ENCODE results near the gene MBTPS2.

MBTPS2 gene

GRCh38 chrX:21911481-21911880 lies 72.1 kb downstream of the MBTPS2 start:
- 0 out of 2 replicates have a peak, but pooled peaks cover under 1% of the 10 kb centered on the region for H3K4me1 ChIP-seq (ENCODE audit: insufficient read depth, low read length)
- no peak overlapping the region for H3K4me3 ChIP-seq (ENCODE audit: low read length)
- H3K9me3 ChIP-seq (ENCODE audit: insufficient read depth, low read depth, low read length), result no peaks in the 10 kb centered on the region

GRCh38 chrX:21912220-21912619 lies 72.8 kb downstream of the MBTPS2 start:
- H3K27ac ChIP-seq (ENCODE audit: low read length), result no peak overlapping the region

More at GRCh38 chrX:21911481-21911880, 72.1 kb downstream of the MBTPS2 start:
- Histone ChIP-seq H3K9ac (ENCODE audit: low read depth, low read length) (no peak overlapping the region), H3K27ac (ENCODE audit: low read length) (no peak overlapping the region), H3K36me3 (ENCODE audit: insufficient read depth, low read depth, low read length) (no peaks in the 10 kb centered on the region), H3K27me3 (ENCODE audit: insufficient read depth, low read length) (no peaks in the 10 kb centered on the region)

GRCh38 chrX:21912989-21913388 lies 73.6 kb downstream of the MBTPS2 start:
- H3K9ac ChIP-seq (ENCODE audit: low read depth, low read length), result no peak overlapping the region
- H3K27me3 ChIP-seq (ENCODE audit: insufficient read depth, low read length), result no peaks in the 10 kb centered on the region
- no peaks in the 10 kb centered on the region for H3K9me3 ChIP-seq (ENCODE audit: insufficient read depth, low read depth, low read length)
- H3K36me3 ChIP-seq (ENCODE audit: insufficient read depth, low read depth, low read length), result no peaks in the 10 kb centered on the region
- no peak overlapping the region for H3K4me3 ChIP-seq (ENCODE audit: low read length)
- H3K4me1 ChIP-seq (ENCODE audit: insufficient read depth, low read length), result no peaks in the 10 kb centered on the region
- no peak overlapping the region for H3K27ac ChIP-seq (ENCODE audit: low read length)

More at GRCh38 chrX:21912220-21912619, 72.8 kb downstream of the MBTPS2 start:
- no peak overlapping the region for H3K9ac ChIP-seq (ENCODE audit: low read depth, low read length)
- no peaks in the 10 kb centered on the region for H3K9me3 ChIP-seq (ENCODE audit: insufficient read depth, low read depth, low read length)
- H3K4me3 ChIP-seq (ENCODE audit: low read length), result no peak overlapping the region
- no peaks in the 10 kb centered on the region for H3K36me3 ChIP-seq (ENCODE audit: insufficient read depth, low read depth, low read length)
- H3K27me3 ChIP-seq (ENCODE audit: insufficient read depth, low read length), result no peaks in the 10 kb centered on the region
- H3K4me1 ChIP-seq (ENCODE audit: insufficient read depth, low read length), result no peaks in the 10 kb centered on the region

GRCh38 chrX:21926116-21926515 lies 86.7 kb downstream of the MBTPS2 start:
- Histone ChIP-seq H3K9ac (ENCODE audit: low read depth, low read length) (no peak overlapping the region), H3K4me1 (ENCODE audit: insufficient read depth, low read length) (peaks cover 12% of the 10 kb centered on the region; the same call in 1 of the 2 replicates), H3K4me3 (ENCODE audit: low read length) (no peak overlapping the region), H3K27me3 (ENCODE audit: insufficient read depth, low read length) (no peaks in the 10 kb centered on the region), H3K27ac (ENCODE audit: low read length) (no peak overlapping the region), H3K36me3 (ENCODE audit: insufficient read depth, low read depth, low read length) (no peaks in the 10 kb centered on the region), H3K9me3 (ENCODE audit: insufficient read depth, low read depth, low read length) (no peaks in the 10 kb centered on the region)

- no peaks in the 10 kb centered on the region for H3K27me3 ChIP-seq (ENCODE audit: insufficient read depth, low read length)
- H3K9me3 ChIP-seq (ENCODE audit: insufficient read depth, low read depth, low read length), result no peaks in the 10 kb centered on the region
- no peaks in the 10 kb centered on the region for H3K36me3 ChIP-seq (ENCODE audit: insufficient read depth, low read depth, low read length)
- no peak overlapping the region for H3K4me3 ChIP-seq (ENCODE audit: low read length)
- peak overlapping the region; percentile 37; the same call in 1 of the 2 replicates for H3K9ac ChIP-seq (ENCODE audit: low read depth, low read length)
- no peak overlapping the region for H3K27ac ChIP-seq (ENCODE audit: low read length)
- peaks cover 12% of the 10 kb centered on the region; the same call in 1 of the 2 replicates for H3K4me1 ChIP-seq (ENCODE audit: insufficient read depth, low read length)
Observed at GRCh38 chrX:21926527-21927278, 87.3 kb downstream of the MBTPS2 start.

- peaks cover 12% of the 10 kb centered on the region; the same call in 1 of the 2 replicates for H3K4me1 ChIP-seq (ENCODE audit: insufficient read depth, low read length)
- no peaks in the 10 kb centered on the region for H3K36me3 ChIP-seq (ENCODE audit: insufficient read depth, low read depth, low read length)
- no peaks in the 10 kb centered on the region for H3K27me3 ChIP-seq (ENCODE audit: insufficient read depth, low read length)
- H3K27ac ChIP-seq (ENCODE audit: low read length), result no peak overlapping the region
- H3K4me3 ChIP-seq (ENCODE audit: low read length), result no peak overlapping the region
- no peak overlapping the region for H3K9ac ChIP-seq (ENCODE audit: low read depth, low read length)
- no peaks in the 10 kb centered on the region for H3K9me3 ChIP-seq (ENCODE audit: insufficient read depth, low read depth, low read length)
Observed at GRCh38 chrX:21929209-21929608, 89.8 kb downstream of the MBTPS2 start.

- no peaks in the 10 kb centered on the region for H3K27me3 ChIP-seq (ENCODE audit: insufficient read depth, low read length)
- H3K27ac ChIP-seq (ENCODE audit: low read length), result no peak overlapping the region
- no peaks in the 10 kb centered on the region for H3K36me3 ChIP-seq (ENCODE audit: insufficient read depth, low read depth, low read length)
- no peaks in the 10 kb centered on the region for H3K9me3 ChIP-seq (ENCODE audit: insufficient read depth, low read depth, low read length)
- peaks cover 12% of the 10 kb centered on the region; the same call in 1 of the 2 replicates for H3K4me1 ChIP-seq (ENCODE audit: insufficient read depth, low read length)
- H3K4me3 ChIP-seq (ENCODE audit: low read length), result no peak overlapping the region
- H3K9ac ChIP-seq (ENCODE audit: low read depth, low read length), result no peak overlapping the region
Observed at GRCh38 chrX:21930986-21931385, 91.6 kb downstream of the MBTPS2 start.

- Histone ChIP-seq H3K36me3 (ENCODE audit: insufficient read depth, low read depth, low read length) (no peaks in the 10 kb centered on the region), H3K27ac (ENCODE audit: low read length) (no peak overlapping the region), H3K9ac (ENCODE audit: low read depth, low read length) (no peak overlapping the region), H3K9me3 (ENCODE audit: insufficient read depth, low read depth, low read length) (no peaks in the 10 kb centered on the region), H3K27me3 (ENCODE audit: insufficient read depth, low read length) (no peaks in the 10 kb centered on the region), H3K4me1 (ENCODE audit: insufficient read depth, low read length) (peaks cover 2% of the 10 kb centered on the region; the same call in 1 of the 2 replicates), H3K4me3 (ENCODE audit: low read length) (no peak overlapping the region)
Observed at GRCh38 chrX:21932292-21933002, 93.0 kb downstream of the MBTPS2 start.

GRCh38 chrX:21933077-21933476 lies 93.7 kb downstream of the MBTPS2 start:
- Histone ChIP-seq H3K27me3 (ENCODE audit: insufficient read depth, low read length) (no peaks in the 10 kb centered on the region), H3K36me3 (ENCODE audit: insufficient read depth, low read depth, low read length) (no peaks in the 10 kb centered on the region), H3K9ac (ENCODE audit: low read depth, low read length) (no peak overlapping the region), H3K9me3 (ENCODE audit: insufficient read depth, low read depth, low read length) (no peaks in the 10 kb centered on the region), H3K4me1 (ENCODE audit: insufficient read depth, low read length) (no peaks in the 10 kb centered on the region), H3K4me3 (ENCODE audit: low read length) (no peak overlapping the region), H3K27ac (ENCODE audit: low read length) (no peak overlapping the region)

GRCh38 chrX:21934414-21934813 lies 95.0 kb downstream of the MBTPS2 start:
- Histone ChIP-seq H3K4me1 (ENCODE audit: insufficient read depth, low read length) (no peaks in the 10 kb centered on the region), H3K27me3 (ENCODE audit: insufficient read depth, low read length) (no peaks in the 10 kb centered on the region), H3K9ac (ENCODE audit: low read depth, low read length) (no peak overlapping the region), H3K4me3 (ENCODE audit: low read length) (no peak overlapping the region), H3K9me3 (ENCODE audit: insufficient read depth, low read depth, low read length) (no peaks in the 10 kb centered on the region), H3K36me3 (ENCODE audit: insufficient read depth, low read depth, low read length) (no peaks in the 10 kb centered on the region), H3K27ac (ENCODE audit: low read length) (no peak overlapping the region)

Data from iPS-20b (cell line).